Measurements from ENCODE around the gene ABCA2.
"Not testable (repeated sequence)": the region's sequence is repeated elsewhere in the genome, so short reads cannot be mapped to it uniquely, and the experiment has no call there.

ABCA2 gene

DNA sequence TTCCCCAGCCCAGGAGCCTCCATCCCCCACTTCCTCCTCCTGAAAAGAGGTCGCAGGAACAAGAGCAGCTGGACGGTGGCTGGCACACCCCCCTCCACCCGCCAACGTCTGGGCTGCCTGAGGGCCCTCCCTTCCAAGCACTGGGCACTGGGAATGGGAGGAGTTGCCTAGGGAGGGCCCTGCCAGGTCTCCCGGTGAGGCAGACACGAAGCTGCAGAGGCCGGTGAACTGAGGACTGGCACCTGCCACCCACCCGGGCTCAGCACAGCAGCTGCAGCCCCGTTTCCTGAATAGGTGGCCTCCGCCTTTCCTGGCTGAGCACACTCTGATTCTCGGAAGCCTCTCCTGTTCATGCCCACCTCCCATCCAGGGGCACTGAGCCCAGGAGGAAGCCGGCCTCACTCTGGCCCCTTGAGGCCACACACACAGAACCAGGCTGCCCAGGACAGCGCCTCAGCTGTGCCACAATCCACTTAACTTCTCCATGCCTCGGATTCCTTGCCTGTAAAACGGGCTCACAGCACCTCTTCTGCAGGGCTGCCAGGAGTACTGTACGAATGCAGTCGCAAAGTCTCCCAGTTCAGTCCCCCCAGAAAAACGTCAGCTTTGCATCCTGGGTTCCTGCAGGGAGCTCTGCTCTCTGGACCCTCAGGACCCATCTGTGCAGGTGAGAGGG lies 16.6 kb upstream of the ABCA2 start:
- DNase-seq (ENCODE audit: low read depth) = no peak

DNA sequence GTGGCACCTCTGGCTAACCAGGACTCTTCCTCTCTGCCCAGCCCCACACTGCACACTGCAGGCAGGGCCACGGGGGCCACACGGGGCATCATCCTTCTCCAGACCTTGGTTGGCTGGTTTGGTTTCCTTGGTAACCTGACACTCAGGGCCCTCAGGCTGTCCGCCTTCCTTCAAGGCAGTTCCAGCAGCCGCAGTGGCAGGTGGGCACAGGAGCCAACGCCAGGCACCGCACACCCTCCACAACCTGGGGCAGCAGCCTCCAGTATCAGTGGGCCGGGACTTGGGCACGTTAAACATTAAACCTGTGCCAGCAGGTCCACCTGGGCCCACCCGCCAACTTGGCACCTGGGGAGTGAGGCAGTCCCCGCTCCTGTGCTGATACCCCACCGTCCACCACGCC lies 16.0 kb upstream of the ABCA2 start:
- no peak for DNase-seq (ENCODE audit: low read depth)

- DNase-seq (ENCODE audit: low read depth) = no peak
These were observed 15.0 kb upstream of the ABCA2 start for GRCh38 chr9:137042751-137043727.

DNA sequence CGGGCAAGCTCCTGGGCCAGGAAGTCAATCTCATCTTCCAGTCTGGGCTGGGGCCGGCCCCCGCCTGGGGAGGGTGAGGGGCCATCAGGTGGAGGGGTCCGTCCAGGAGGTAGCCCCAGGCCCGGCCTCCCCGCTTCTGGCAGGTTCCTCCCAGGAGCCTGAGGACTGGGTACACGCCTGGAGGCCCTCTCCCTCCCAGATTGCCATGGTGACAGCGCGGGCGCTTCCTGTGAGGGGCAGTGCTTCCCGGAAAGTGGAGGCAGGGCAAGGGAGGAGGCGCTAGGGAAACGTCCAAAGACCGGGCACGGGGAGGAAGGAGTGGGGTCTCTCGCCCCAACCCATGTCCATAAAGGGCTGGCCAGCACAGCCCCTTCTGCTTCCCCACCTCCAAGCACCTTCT lies 13.1 kb upstream of the ABCA2 start:
- DNase-seq (ENCODE audit: low read depth) = no peak

- DNase-seq (ENCODE audit: low read depth) = no peak
These were observed 12.5 kb upstream of the ABCA2 start for GRCh38 chr9:137040568-137040967.

GRCh38 chr9:137039611-137040366 lies 11.8 kb upstream of the ABCA2 start:
- DNase-seq (ENCODE audit: low read depth) = no peak

DNA sequence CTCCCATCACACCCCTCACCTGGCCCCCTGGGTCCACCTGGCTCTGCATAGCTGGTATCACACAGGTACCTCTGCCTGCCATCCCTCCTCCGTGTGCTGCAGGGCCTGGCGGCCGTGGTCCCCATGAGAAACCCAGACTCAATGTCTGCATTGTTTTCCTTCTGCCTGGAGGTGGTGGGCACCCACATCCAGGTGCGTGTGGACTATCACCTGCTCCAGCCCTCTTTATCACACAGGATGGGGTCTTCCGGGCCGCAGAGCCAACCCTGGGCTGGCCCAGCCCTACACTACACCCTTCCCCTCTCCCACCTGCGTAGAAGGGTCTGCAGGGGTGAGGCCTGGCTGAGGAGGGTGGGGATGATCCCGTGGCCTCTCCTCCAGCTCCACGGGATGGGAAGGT lies 10.9 kb upstream of the ABCA2 start:
- DNase-seq (ENCODE audit: low read depth) = no peak

DNA sequence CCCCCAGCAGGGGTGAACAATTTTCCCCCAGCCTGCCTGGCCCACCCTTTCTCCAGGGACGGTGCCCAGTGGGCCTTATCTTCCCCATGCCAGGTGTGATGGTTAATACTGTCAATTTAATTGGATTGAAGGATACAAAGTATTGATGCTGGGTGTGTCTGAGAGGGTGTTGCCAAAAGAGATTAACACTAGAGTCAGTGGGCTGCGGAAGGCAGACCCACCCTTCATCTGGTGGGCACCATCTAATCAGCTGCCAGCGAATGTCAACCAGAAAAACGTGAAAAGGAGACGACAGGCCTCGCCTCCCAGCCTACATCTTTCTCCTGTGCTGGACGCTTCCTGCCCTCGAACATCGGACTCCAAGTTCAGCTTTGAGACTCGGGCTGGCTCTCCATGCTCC lies 9.4 kb upstream of the ABCA2 start:
- no peak for DNase-seq (ENCODE audit: low read depth)

DNA sequence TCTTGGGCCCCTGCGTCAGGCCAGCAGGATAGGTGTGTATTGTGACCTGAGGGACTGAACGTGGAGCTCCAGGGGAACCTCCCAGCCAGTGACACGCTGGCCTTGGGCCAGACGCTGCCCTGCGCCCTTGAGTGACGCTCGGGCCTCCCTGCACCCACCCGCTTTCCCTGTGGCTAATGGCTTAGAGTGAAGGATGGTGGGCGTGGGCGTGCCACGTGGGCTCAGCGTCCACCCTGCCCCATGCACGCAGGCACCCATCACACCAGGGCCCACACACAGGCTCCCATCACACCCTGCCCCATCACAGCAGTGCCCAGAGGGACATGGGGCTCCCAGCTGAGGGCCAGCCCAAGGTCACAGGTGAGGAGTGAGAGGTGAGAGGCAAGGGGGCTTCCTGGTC lies 9.0 kb upstream of the ABCA2 start:
- no peak for DNase-seq (ENCODE audit: low read depth)

GRCh38 chr9:137035937-137036336 lies 7.9 kb upstream of the ABCA2 start:
- DNase-seq (ENCODE audit: low read depth) = no peak

DNA sequence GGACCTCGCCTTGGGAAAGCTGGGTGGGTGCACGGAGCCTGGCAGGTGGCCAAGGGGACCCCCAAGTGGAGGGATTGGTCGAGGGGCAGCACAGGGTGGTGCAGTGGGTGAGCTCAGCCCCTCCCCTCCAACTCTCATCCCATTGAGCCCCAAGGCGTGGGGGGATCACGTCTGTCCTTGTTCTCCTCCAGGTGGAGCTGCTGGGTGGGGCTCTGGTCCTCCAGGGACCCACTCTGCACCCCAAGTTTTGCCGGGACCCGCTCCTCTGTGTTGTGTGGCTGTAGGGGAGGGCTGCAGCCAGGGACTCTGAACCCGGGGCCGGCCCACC lies 7.4 kb upstream of the ABCA2 start:
- DNase-seq (ENCODE audit: low read depth) = no peak

GRCh38 chr9:137034709-137035506 lies 6.9 kb upstream of the ABCA2 start:
- DNase-seq (ENCODE audit: low read depth) = peak; percentile 73

DNA sequence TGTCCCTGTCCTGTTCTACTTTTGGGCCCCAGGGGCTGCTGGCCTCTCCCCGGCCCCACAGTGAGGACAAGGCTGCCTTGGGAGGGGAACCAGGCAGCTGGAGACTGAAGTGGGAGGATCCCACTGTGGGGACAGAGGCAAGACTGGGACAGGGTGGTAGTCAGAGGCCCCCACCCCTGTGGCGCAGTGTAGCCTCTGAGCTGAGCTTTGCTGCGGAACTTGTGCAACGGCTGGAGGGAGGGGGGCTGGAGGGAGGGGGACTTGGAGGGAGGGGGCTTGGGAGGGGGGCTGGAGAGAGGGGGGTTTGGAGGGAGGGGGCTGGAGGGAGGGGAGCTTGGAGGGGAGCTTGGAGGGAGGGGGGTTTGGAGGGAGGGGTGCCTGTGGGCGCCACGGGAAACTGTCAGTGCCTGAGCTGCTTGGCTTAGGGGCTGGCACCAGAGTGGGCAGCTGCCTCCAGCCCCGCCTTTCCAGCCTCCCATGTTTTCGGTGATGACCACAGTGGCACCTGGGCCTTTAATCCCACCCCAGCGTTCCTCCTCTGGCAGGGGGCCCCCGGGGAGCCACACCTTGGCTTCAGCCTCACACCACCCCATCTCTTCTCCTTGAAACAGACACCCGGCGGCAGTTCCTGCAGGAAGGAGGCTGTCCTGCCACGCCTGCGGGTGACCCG lies 6.1 kb upstream of the ABCA2 start:
- DNase-seq (ENCODE audit: low read depth) = no peak

DNA sequence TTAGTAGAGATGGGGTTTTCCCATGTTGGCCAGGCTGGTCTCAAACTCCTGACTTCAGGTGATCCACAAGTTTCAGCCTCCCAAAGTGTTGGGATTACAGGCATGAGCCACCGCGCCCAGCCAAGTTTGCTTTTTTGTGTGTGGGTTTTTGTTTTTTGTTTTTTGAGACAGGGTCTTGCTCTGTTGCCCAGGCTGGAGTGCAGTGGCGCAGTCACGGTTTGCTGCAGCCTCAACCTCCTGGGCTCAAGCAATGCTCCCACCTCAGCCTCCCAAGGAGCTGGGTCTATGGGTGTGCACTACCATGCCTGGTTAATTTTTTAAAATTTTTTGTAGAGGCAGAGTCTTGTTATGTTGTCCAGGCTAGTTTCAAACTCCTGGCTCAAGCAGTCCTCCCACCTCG lies 5.4 kb upstream of the ABCA2 start:
- DNase-seq (ENCODE audit: low read depth) = not testable (repeated sequence)

- DNase-seq (ENCODE audit: low read depth) = no peak
These were observed 4.8 kb upstream of the ABCA2 start for GRCh38 chr9:137032858-137033257.

GRCh38 chr9:137031904-137032640 lies 4.0 kb upstream of the ABCA2 start, which contains the start of gene FUT7:
Gene FUT7, minus strand, starts transcription at chr9:137032088. Its CDS starts 97 bp downstream, at chr9:137031991.
- DNase-seq (ENCODE audit: low read depth) = no peak

DNA sequence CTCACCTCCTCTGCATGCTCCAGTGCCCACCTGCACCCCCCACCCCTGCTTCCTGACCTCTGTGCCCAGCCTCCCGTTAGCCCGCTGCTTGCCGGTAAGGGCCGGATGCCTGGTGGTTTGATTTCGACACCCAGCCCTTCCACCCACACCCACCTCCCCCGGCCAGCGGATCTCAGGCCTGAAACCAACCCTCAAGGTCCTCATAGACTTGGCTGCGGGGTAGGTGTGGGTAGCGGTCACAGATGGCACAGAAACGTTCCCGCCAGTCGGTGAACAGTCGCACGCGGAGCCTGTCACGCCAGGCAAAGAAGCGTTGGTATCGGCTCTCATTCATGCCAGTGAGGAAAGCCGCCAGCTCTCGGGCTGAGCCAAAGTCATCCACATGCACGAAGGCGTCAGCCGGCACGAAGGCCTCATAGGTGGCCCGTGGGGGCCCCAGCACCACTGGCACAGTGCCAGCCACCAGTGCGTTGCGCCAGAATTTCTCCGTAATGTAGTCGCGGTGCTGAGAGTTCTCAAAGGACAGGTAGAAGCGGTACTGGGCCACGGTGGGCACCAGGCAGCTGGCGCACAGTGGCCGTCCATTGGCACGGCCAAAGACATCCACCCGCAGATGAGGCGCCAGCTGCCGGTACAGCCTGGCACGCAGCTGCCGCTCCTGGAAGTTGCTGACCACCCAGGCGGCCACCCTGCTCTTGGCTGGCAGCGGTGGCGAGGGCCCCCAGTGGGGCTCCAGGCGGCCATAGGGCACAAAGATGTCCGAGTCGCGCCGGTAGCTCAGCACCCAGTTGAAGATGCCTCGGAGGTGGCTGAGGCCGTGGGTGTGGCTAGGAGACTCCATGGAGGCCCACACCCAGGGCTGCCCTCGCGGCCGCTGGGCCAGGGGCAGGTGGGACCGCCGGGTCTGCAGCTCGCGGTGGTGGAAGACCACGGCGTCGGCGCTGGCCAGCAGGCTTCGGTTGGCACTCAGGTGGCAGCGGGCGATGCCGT lies 2.8 kb upstream of the ABCA2 start:
- DNase-seq (ENCODE audit: low read depth) = no peak

- no peak for DNase-seq (ENCODE audit: low read depth)
These were observed 2.0 kb upstream of the ABCA2 start for GRCh38 chr9:137030006-137030405.
